WTC11 (cell line): ENCODE measurements around the gene RNPEPL1. TPM values are rescaled to one million over a fixed set of nuclear protein-coding genes. Genes with fewer than 3 reads are reported as not detected.
A peak's percentile ranks its signal among the peaks of the same experiment; 100 is the strongest.

ENCODE experiments used
- ATAC-seq: fragments of 200-7000 bp; cut with Tn5 transposase; 2 replicates; pipeline ENCODE4 v1.10.0; 2021; ENCODE audit warnings: mild to moderate bottlenecking, moderate library complexity
- CTCF ChIA-PET: fragments of 300-600 bp; sonication (Branson Sonifier 250); formaldehyde crosslinking; loops from one replicate; lab custom pipeline; 2021; ENCODE audit warnings: antibody characterized with exemption; lab: Charles Lee
- POLR2A ChIA-PET: fragments of 350-600 bp; sonication (Branson Sonifier 250); formaldehyde crosslinking; loops from one replicate; lab custom pipeline; 2021; ENCODE audit warnings: antibody characterized with exemption; lab: Charles Lee
- DNase-seq: peaks from one replicate; pipeline ENCODE4 v3.0.0; 2021; ENCODE audit warnings: low spot score
- H3K27ac Mint-ChIP-seq: 2 replicates; pipeline ENCODE4 v1.8.0; 2021; ENCODE audit warnings: mixed read lengths
- H3K27me3 Mint-ChIP-seq: 2 replicates; pipeline ENCODE4 v1.8.0; 2021; ENCODE audit warnings: low read depth, mild to moderate bottlenecking, moderate library complexity, mixed read lengths
- H3K36me3 Mint-ChIP-seq: 2 replicates; pipeline ENCODE4 v1.8.0; 2021; ENCODE audit warnings: mixed read lengths
- H3K4me1 Mint-ChIP-seq: 2 replicates; pipeline ENCODE4 v1.8.0; 2022; ENCODE audit warnings: mixed read lengths
- H3K4me3 Mint-ChIP-seq: 2 replicates; pipeline ENCODE4 v1.8.0; 2021; ENCODE audit warnings: mild to moderate bottlenecking, moderate library complexity, mixed read lengths
- H3K9me3 Mint-ChIP-seq: 2 replicates; pipeline ENCODE4 v1.8.0; 2021; ENCODE audit warnings: mixed read lengths
- ATF1 ChIP-seq: sonication (generic); formaldehyde crosslinking; IDR thresholded peaks from 2 replicates; pipeline ENCODE4 v1.8.1; 2023; ENCODE audit warnings: mild to moderate bottlenecking, moderate library complexity, missing genetic modification reagents
- CBFB ChIP-seq: sonication (generic); formaldehyde crosslinking; IDR thresholded peaks from 2 replicates; pipeline ENCODE4 v1.8.1; 2022; ENCODE audit warnings: mild to moderate bottlenecking, low read depth, missing genetic modification reagents
- ELF4 ChIP-seq: sonication (generic); formaldehyde crosslinking; IDR thresholded peaks from 2 replicates; pipeline ENCODE4 v1.8.1; 2022; ENCODE audit warnings: low read depth, mild to moderate bottlenecking, moderate library complexity, missing genetic modification reagents
- GRHL2 ChIP-seq: fragments of 250-450 bp; sonication (Bioruptor Pico); IDR thresholded peaks from 2 replicates; pipeline ENCODE4 v1.8.0; 2022; ENCODE audit warnings: mild to moderate bottlenecking, moderate library complexity; ENCODE audit not compliant: insufficient replicate concordance, severe bottlenecking
- MYBL2 ChIP-seq: sonication (generic); formaldehyde crosslinking; IDR thresholded peaks from 2 replicates; pipeline ENCODE4 v1.8.1; 2023; ENCODE audit warnings: mild to moderate bottlenecking, moderate library complexity, missing genetic modification reagents
- NFYB ChIP-seq: sonication (generic); formaldehyde crosslinking; conservative IDR thresholded peaks from 2 replicates; pipeline ENCODE4 v1.8.0; 2022; ENCODE audit warnings: low read depth, missing genetic modification reagents
- NR3C1 ChIP-seq: sonication (generic); formaldehyde crosslinking; conservative IDR thresholded peaks from 2 replicates; pipeline ENCODE4 v1.8.1; 2023; ENCODE audit warnings: low read depth, mild to moderate bottlenecking, missing genetic modification reagents
- RELA ChIP-seq: sonication (generic); formaldehyde crosslinking; IDR thresholded peaks from 2 replicates; pipeline ENCODE4 v1.8.1; 2022; ENCODE audit warnings: missing genetic modification reagents, mild to moderate bottlenecking, borderline replicate concordance
- SP1 ChIP-seq: sonication (generic); formaldehyde crosslinking; conservative IDR thresholded peaks from 2 replicates; pipeline ENCODE4 v1.8.1; 2022; ENCODE audit warnings: missing genetic modification reagents
- TEAD4 ChIP-seq: sonication (generic); formaldehyde crosslinking; IDR thresholded peaks from 2 replicates; pipeline ENCODE4 v1.8.0; 2022; ENCODE audit warnings: mild to moderate bottlenecking, missing genetic modification reagents
- ZNF121 ChIP-seq: sonication (generic); formaldehyde crosslinking; IDR thresholded peaks from 2 replicates; pipeline ENCODE4 v1.8.0; 2023; ENCODE audit warnings: missing genetic modification reagents
- ZNF138 ChIP-seq: sonication (generic); formaldehyde crosslinking; conservative IDR thresholded peaks from 2 replicates; pipeline ENCODE4 v1.8.1; 2022; ENCODE audit warnings: mild to moderate bottlenecking, moderate library complexity, missing genetic modification reagents
- ZNF232 ChIP-seq: sonication (generic); formaldehyde crosslinking; IDR thresholded peaks from 2 replicates; pipeline ENCODE4 v1.8.0; 2022; ENCODE audit warnings: mild to moderate bottlenecking, missing genetic modification reagents
- ZNF317 ChIP-seq: sonication (generic); formaldehyde crosslinking; IDR thresholded peaks from 2 replicates; pipeline ENCODE4 v1.8.1; 2023; ENCODE audit warnings: low read depth, mild to moderate bottlenecking, moderate library complexity, missing genetic modification reagents, borderline replicate concordance
- ZNF396 ChIP-seq: fragments of 250-450 bp; sonication (Bioruptor Pico); IDR thresholded peaks from 2 replicates; pipeline ENCODE4 v1.8.0; 2021; ENCODE audit warnings: mild to moderate bottlenecking, moderate library complexity, borderline replicate concordance
- ZNF416 ChIP-seq: fragments of 250-450 bp; sonication (Bioruptor Pico); IDR thresholded peaks from 2 replicates; pipeline ENCODE4 v1.9.0; 2021; ENCODE audit warnings: mild to moderate bottlenecking, inconsistent platforms
- ZNF423 ChIP-seq: fragments of 250-450 bp; sonication (Bioruptor Pico); IDR thresholded peaks from 2 replicates; pipeline ENCODE4 v2.1.2; 2022; ENCODE audit warnings: mild to moderate bottlenecking, moderate library complexity
- total RNA-seq: library from RNA; stranded (reverse); gene quantifications from 3 replicates; pipeline ENCODE4 v1.2.3, GENCODE V29; 2021
- TF ChIP-seq, protein P1 (sequence below): sonication (generic); formaldehyde crosslinking; IDR thresholded peaks from 2 replicates; pipeline ENCODE4 v1.8.1; 2022; ENCODE audit warnings: low read depth, mild to moderate bottlenecking, moderate library complexity, missing genetic modification reagents, borderline replicate concordance
- TF ChIP-seq, protein P2 (sequence below): fragments of 250-450 bp; sonication (Bioruptor Pico); IDR thresholded peaks from 2 replicates; pipeline ENCODE4 v1.9.0; 2021; ENCODE audit warnings: moderate library complexity, mild to moderate bottlenecking, inconsistent platforms, borderline replicate concordance
- TF ChIP-seq, protein P3 (sequence below): sonication (generic); formaldehyde crosslinking; IDR thresholded peaks from 2 replicates; pipeline ENCODE4 v1.8.0; 2022; ENCODE audit warnings: mild to moderate bottlenecking, missing genetic modification reagents
- TF ChIP-seq, protein P4 (sequence below): sonication (generic); formaldehyde crosslinking; IDR thresholded peaks from 2 replicates; pipeline ENCODE4 v1.8.1; 2022; ENCODE audit warnings: mild to moderate bottlenecking, missing genetic modification reagents, moderate library complexity, borderline replicate concordance
- TF ChIP-seq, protein P5 (sequence below): fragments of 250-450 bp; sonication (Bioruptor Pico); conservative IDR thresholded peaks from 2 replicates; pipeline ENCODE4 v1.9.0; 2021; ENCODE audit warnings: mild to moderate bottlenecking
- TF ChIP-seq, protein P6 (sequence below): fragments of 250-450 bp; sonication (Bioruptor Pico); IDR thresholded peaks from 2 replicates; pipeline ENCODE4 v1.9.0; 2021; ENCODE audit warnings: mild to moderate bottlenecking, borderline replicate concordance
- TF ChIP-seq, protein P7 (sequence below): sonication (generic); formaldehyde crosslinking; IDR thresholded peaks from 2 replicates; pipeline ENCODE4 v1.8.1; 2023; ENCODE audit warnings: mild to moderate bottlenecking, missing genetic modification reagents

Gene RNPEPL1
- total RNA-seq, 1 experiment from 2014 or later, result 18.8 TPM

DNA sequence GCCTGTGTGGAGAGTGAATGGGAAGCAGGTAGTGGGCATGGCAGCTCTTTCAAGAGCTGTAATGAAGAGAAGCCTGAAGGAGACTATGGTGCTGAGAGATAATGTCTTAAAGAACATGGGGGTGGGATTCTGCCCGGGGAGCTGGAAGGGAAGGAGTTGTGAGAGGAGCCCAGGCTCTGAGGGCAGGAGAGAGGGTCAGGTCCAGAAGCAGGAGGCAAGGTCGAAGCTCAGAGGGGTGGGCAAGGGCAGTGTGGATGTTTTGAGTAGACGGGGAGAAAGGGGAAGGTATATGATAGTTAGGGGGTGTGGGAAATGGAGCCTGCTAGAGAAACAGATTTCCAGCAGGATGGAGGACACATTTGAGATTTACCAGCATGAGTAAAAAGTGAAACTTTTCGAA, 20.4 kb downstream of the RNPEPL1 start:
- POLR2A ChIA-PET, result no interaction called here
- CTCF ChIA-PET, result interaction anchor here (1.1 to 3.2 kb wide), 4 partner anchors 15 to 24 kb away, joined by 3 to 12 read pairs (median 3); partner anchors contain the start of gene RNPEPL1
- no peak for ATAC-seq

DNA sequence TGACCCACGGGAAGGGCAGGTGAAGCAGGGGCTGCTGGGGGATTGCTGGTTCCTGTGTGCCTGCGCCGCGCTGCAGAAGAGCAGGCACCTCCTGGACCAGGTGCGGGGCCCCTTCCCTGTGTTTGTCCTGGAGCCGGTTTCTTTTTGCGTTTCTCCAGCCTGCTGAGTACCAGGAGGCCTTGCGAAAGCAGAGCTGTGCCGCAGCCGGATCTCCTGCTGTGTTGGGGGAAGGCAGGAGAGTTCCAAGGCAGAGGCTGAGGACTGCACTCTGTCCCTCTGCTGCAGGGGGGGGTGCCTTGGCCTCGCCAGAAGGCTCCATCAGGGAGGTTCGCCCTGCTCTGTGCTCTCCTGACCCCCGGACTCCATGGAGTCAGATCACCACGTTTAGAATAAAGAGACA, 21.1 kb downstream of the RNPEPL1 start:
- H3K4me1 Mint-ChIP-seq, result peaks cover 25% of the 10 kb centered on the region
- ChIA-PET CTCF (interaction anchor here (0.8 to 1.1 kb wide), 3 partner anchors 15 to 25 kb away, joined by 3 read pairs; no protein-coding TSS in a partner anchor), POLR2A (no interaction called here)
- DNase-seq (no peak), ATAC-seq (no peak)
- H3K9me3 Mint-ChIP-seq, result no peaks in the 10 kb centered on the region
- no peak overlapping the region for H3K4me3 Mint-ChIP-seq
- no peak overlapping the region for H3K27ac Mint-ChIP-seq
- H3K36me3 Mint-ChIP-seq, result 0 out of 2 replicates have a peak, but pooled peaks cover 2% of the 10 kb centered on the region
- H3K27me3 Mint-ChIP-seq, result no peaks in the 10 kb centered on the region
- TF ChIP-seq ZNF232 (CRISPR knock-in tag) (no peak), ATF1 (no peak)
- TF ChIP-seq, protein P1, sequence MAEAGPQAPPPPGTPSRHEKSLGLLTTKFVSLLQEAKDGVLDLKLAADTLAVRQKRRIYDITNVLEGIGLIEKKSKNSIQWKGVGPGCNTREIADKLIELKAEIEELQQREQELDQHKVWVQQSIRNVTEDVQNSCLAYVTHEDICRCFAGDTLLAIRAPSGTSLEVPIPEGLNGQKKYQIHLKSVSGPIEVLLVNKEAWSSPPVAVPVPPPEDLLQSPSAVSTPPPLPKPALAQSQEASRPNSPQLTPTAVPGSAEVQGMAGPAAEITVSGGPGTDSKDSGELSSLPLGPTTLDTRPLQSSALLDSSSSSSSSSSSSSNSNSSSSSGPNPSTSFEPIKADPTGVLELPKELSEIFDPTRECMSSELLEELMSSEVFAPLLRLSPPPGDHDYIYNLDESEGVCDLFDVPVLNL (CRISPR knock-in tag), result no peak
- TF ChIP-seq, protein P2, sequence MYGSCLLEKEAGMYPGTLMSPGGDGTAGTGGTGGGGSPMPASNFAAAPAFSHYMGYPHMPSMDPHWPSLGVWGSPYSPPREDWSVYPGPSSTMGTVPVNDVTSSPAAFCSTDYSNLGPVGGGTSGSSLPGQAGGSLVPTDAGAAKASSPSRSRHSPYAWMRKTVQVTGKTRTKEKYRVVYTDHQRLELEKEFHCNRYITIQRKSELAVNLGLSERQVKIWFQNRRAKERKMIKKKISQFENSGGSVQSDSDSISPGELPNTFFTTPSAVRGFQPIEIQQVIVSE (CRISPR knock-in tag), result no peak

More for the DNA sequence above, 20.4 kb downstream of the RNPEPL1 start:
- TF ChIP-seq ZNF138 (CRISPR knock-in tag), result no peak
- no peak for TF ChIP-seq CBFB (CRISPR knock-in tag)
- no peak for TF ChIP-seq SP1 (CRISPR knock-in tag)
- TF ChIP-seq NR3C1 (CRISPR knock-in tag), result no peak
- TF ChIP-seq, protein P3, sequence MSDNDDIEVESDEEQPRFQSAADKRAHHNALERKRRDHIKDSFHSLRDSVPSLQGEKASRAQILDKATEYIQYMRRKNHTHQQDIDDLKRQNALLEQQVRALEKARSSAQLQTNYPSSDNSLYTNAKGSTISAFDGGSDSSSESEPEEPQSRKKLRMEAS (CRISPR knock-in tag), result no peak
- no peak for TF ChIP-seq ZNF121 (CRISPR knock-in tag)
- no peak for TF ChIP-seq ZNF317 (CRISPR knock-in tag)
- TF ChIP-seq ZNF423 (CRISPR knock-in tag), result no peak
- TF ChIP-seq, protein P4, sequence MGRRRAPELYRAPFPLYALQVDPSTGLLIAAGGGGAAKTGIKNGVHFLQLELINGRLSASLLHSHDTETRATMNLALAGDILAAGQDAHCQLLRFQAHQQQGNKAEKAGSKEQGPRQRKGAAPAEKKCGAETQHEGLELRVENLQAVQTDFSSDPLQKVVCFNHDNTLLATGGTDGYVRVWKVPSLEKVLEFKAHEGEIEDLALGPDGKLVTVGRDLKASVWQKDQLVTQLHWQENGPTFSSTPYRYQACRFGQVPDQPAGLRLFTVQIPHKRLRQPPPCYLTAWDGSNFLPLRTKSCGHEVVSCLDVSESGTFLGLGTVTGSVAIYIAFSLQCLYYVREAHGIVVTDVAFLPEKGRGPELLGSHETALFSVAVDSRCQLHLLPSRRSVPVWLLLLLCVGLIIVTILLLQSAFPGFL, result no peak
- TF ChIP-seq TEAD4 (CRISPR knock-in tag), result no peak
- TF ChIP-seq RELA, result no peak
- TF ChIP-seq, protein P5, sequence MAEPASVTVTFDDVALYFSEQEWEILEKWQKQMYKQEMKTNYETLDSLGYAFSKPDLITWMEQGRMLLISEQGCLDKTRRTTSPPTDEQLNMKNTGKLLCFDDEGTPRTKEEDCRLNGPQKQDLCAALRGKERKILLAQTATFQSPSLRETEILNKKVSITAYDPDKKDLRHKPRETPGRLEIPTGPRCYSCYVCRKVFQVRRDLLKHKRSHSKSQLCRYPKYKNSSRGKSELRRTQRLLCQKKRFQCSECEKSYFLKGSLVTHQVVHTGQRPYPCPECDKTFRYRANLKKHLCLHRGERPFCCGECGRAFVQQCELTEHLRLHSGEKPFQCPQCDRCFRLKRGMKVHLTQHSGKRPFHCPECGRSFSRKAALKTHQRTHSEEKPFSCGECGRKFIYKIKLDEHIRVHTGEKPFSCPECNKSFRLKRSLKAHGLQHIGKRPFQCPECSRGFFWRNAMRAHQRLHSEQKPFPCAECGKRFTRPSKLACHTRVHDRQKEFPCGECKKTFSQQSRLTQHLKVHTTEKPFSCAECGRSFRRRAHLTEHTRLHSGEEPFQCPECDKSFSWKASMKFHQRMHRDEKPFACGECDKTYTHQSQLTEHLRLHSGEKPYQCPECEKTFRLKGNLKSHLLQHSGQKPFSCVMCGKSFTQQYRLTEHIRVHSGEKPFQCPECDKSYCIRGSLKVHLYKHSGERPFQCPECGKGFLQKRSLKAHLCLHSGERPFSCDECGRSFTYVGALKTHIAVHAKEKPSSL (CRISPR knock-in tag), result no peak
- no peak for TF ChIP-seq ZNF416 (CRISPR knock-in tag)
- no peak for TF ChIP-seq NFYB
- no peak for TF ChIP-seq MYBL2 (CRISPR knock-in tag)
- TF ChIP-seq, protein P6, sequence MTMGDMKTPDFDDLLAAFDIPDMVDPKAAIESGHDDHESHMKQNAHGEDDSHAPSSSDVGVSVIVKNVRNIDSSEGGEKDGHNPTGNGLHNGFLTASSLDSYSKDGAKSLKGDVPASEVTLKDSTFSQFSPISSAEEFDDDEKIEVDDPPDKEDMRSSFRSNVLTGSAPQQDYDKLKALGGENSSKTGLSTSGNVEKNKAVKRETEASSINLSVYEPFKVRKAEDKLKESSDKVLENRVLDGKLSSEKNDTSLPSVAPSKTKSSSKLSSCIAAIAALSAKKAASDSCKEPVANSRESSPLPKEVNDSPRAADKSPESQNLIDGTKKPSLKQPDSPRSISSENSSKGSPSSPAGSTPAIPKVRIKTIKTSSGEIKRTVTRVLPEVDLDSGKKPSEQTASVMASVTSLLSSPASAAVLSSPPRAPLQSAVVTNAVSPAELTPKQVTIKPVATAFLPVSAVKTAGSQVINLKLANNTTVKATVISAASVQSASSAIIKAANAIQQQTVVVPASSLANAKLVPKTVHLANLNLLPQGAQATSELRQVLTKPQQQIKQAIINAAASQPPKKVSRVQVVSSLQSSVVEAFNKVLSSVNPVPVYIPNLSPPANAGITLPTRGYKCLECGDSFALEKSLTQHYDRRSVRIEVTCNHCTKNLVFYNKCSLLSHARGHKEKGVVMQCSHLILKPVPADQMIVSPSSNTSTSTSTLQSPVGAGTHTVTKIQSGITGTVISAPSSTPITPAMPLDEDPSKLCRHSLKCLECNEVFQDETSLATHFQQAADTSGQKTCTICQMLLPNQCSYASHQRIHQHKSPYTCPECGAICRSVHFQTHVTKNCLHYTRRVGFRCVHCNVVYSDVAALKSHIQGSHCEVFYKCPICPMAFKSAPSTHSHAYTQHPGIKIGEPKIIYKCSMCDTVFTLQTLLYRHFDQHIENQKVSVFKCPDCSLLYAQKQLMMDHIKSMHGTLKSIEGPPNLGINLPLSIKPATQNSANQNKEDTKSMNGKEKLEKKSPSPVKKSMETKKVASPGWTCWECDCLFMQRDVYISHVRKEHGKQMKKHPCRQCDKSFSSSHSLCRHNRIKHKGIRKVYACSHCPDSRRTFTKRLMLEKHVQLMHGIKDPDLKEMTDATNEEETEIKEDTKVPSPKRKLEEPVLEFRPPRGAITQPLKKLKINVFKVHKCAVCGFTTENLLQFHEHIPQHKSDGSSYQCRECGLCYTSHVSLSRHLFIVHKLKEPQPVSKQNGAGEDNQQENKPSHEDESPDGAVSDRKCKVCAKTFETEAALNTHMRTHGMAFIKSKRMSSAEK (CRISPR knock-in tag), result no peak
- no peak for TF ChIP-seq GRHL2 (CRISPR knock-in tag)
- TF ChIP-seq ELF4, result no peak
- TF ChIP-seq, protein P7, sequence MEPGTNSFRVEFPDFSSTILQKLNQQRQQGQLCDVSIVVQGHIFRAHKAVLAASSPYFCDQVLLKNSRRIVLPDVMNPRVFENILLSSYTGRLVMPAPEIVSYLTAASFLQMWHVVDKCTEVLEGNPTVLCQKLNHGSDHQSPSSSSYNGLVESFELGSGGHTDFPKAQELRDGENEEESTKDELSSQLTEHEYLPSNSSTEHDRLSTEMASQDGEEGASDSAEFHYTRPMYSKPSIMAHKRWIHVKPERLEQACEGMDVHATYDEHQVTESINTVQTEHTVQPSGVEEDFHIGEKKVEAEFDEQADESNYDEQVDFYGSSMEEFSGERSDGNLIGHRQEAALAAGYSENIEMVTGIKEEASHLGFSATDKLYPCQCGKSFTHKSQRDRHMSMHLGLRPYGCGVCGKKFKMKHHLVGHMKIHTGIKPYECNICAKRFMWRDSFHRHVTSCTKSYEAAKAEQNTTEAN, result no peak
- TF ChIP-seq ZNF396 (CRISPR knock-in tag), result no peak
- TF ChIP-seq, all 79 proteins: peak for 0
- Mint-ChIP-seq H3K36me3 (0 out of 2 replicates have a peak, but pooled peaks cover 2% of the 10 kb centered on the region), H3K4me1 (peaks cover 27% of the 10 kb centered on the region), H3K27me3 (no peaks in the 10 kb centered on the region), H3K27ac (no peak overlapping the region), H3K4me3 (peak overlapping the region; percentile 88), H3K9me3 (no peaks in the 10 kb centered on the region)
- no peak for DNase-seq
